NB4 (cell line): ENCODE results near the gene ARL16.

ENCODE experiments used
- DNase-seq: peaks from one replicate; pipeline ENCODE4 v3.0.0; 2010; ENCODE audit warnings: low read depth
- H3K4me3 ChIP-seq: one replicate; pipeline ENCODE4 v1.5.1; 2011; ENCODE audit warnings: mild to moderate bottlenecking, low read depth, low read length, moderate library complexity
- MYC ChIP-seq: IDR thresholded peaks from 2 replicates; pipeline ENCODE4 v1.6.1; 2011; ENCODE audit warnings: low read depth, low read length
- POLR2A ChIP-seq: IDR thresholded peaks from 2 replicates; pipeline ENCODE4 v1.6.1; 2011; ENCODE audit warnings: mild to moderate bottlenecking; ENCODE audit not compliant: insufficient read length; ENCODE audit errors: extremely low read depth
- TF ChIP-seq, protein P1 (sequence below): IDR thresholded peaks from 2 replicates; pipeline ENCODE4 v1.6.1; 2011; ENCODE audit warnings: low read depth, low read length
- TF ChIP-seq, protein P2 (sequence below): IDR thresholded peaks from one replicate; pipeline ENCODE4 v1.5.1; 2012; ENCODE audit warnings: low read depth, low read length

ARL16 gene

DNA sequence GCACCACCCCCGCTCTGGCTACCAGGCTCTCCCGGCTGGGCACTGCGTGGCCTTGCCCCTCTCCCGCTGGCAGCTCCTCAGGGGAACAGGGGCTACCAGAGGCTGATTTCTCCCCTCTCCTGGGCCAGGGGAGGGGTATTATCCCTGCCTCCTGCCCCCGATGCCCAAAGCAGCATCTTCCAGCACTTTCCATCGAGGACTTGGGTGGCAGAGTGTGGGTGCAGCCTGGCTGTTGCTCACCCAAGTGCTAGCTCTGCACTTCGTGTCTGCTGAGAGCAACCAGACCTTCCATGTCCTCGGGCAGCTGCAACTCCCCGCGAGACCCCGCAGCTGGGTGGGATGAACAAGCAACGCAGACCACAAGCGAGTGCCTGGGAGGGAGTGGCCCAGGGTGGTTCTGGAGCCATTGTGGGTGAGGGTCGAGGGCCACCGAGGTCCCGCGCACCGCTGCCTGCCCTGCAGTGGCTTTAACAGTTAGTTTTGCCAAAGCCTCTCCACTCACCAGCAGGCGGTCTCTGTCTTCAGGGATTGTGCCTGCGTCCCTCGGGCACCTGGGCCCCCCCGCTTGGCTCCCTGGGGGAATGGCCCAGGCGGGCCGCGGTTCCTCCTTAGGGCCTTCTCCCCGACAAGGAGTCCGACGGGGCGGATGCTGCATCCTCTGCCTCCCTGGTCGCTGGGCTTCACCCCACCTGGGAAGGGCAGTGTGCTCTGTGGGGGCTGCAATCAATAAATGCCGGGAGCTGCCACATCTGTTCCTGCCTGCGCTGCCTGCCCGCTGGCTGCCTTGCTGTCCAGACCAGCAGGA, 36.9 kb upstream of the ARL16 start:
- H3K4me3 ChIP-seq, result no peak overlapping the region
- TF ChIP-seq POLR2A (no peak), MYC (no peak)
- TF ChIP-seq, protein P1, sequence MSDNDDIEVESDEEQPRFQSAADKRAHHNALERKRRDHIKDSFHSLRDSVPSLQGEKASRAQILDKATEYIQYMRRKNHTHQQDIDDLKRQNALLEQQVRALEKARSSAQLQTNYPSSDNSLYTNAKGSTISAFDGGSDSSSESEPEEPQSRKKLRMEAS, result no peak
- TF ChIP-seq, protein P2, sequence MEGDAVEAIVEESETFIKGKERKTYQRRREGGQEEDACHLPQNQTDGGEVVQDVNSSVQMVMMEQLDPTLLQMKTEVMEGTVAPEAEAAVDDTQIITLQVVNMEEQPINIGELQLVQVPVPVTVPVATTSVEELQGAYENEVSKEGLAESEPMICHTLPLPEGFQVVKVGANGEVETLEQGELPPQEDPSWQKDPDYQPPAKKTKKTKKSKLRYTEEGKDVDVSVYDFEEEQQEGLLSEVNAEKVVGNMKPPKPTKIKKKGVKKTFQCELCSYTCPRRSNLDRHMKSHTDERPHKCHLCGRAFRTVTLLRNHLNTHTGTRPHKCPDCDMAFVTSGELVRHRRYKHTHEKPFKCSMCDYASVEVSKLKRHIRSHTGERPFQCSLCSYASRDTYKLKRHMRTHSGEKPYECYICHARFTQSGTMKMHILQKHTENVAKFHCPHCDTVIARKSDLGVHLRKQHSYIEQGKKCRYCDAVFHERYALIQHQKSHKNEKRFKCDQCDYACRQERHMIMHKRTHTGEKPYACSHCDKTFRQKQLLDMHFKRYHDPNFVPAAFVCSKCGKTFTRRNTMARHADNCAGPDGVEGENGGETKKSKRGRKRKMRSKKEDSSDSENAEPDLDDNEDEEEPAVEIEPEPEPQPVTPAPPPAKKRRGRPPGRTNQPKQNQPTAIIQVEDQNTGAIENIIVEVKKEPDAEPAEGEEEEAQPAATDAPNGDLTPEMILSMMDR, result no peak
- DNase-seq, result peak; percentile 49

DNA sequence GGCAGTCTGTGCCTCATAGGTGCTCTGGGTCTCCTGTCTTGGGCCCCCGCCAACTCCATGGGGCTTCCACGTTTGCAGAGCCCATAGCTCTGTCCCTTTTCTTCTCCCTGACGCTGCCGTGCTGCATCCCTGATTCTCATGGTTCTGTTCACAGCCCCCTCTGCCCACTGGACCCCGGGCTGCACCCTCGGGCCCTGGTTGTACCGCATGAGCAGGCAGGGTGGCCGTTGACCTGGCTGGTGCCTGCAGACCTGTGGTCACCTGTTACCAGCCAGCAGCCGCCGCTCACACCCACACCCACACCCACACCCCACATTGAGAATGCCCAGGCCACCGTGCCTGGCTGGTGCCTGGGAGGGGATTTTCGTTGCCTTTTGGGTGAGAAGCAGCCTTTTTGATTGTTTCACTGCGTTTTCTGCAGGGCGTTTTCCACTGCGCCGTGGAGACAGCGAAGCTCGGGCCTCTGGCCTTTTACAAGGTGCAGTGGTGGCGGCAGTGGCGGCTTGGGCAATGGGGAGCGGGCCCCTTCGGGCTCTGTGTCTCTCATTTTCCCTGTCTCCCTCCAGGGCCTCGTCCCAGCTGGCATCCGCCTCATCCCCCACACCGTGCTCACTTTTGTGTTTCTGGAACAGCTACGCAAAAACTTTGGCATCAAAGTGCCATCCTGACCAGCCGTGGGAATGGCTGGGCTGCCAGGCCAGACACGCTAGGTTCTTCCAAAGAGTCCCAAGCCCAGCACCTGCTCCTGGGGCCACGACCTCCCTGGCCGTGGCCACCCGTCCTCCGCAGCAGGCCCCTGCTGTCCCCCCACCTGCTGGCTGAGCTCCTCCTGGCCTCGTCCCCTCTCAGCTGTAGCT, 36.0 kb upstream of the ARL16 start:
- TF ChIP-seq, protein P2, result no peak
- H3K4me3 ChIP-seq, result no peak overlapping the region
- DNase-seq, result no peak

DNA sequence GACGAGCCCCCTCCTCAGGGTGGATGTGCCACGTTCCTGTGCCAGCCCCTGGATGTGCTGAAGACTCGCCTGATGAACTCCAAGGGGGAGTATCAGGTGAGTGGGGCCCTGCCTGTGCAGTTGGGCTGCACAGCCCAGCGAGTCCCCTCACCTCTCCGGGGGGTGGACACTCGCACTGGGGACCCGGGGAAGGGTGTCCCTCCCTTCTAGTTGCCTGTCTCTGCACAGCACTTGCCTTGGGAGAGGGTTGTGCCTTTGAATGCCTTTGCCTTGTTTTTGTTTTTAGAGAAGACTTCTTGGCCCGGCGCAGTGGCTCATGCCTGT, 34.1 kb upstream of the ARL16 start:
- TF ChIP-seq, protein P2, result no peak
- TF ChIP-seq POLR2A (no peak), MYC (no peak)
- TF ChIP-seq, protein P1, result no peak
- no peak for DNase-seq
- no peak overlapping the region for H3K4me3 ChIP-seq

DNA sequence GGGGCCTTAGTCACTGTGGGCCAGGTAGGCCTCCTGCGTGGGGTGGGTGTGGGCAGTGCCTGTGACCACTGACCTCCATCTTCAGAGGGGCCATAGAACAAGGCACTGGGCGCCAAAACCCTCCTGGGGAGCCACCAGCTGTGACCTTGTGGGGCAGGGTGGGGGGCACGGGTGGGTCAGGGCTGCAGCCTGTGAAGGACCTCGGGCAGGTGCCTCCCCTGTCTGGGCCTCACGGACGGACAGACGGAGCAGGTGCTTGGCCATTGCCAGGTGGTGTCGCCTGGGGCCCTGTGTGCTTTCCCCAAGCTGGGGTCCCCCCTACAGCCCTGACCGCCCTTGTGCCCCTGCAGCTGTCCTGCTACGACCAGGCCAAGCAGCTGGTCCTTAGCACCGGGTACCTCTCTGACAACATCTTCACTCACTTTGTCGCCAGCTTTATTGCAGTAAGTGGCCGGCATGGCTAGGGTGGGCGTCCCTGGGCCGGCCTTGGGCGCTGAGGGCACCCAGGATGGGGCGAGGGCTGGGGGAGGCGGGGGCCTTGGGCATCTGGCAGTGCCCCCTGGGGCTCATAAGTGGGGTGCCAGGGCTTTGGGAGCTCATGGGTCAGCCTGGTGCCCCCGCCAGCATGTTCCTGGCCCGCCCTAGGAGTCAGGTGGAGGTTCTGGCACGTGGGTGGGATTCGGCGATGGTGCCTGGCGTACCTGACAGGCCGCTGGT, 33.6 kb upstream of the ARL16 start:
- no peak for DNase-seq
- TF ChIP-seq, protein P1, result no peak
- TF ChIP-seq POLR2A (no peak), MYC (no peak)
- TF ChIP-seq, protein P2, result no peak
- H3K4me3 ChIP-seq, result no peak overlapping the region

DNA sequence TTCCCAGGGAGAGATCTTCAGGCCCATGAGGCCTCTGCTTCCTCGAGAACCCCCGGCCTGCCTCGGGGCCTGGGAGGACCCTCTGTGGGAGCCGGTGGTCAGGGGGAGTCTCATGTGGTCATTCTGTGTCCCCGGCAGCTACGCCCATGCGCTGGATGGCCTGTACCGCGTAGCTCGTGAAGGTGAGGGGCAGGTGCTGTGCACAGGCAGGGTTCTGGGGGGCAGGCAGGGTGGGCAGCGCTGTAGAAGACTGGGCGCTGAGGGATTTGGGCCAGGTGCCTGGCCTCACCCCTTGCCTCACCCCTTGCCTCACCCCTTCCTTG, 33.0 kb upstream of the ARL16 start:
- H3K4me3 ChIP-seq, result no peak overlapping the region
- DNase-seq, result no peak
- TF ChIP-seq, protein P2, result no peak
- no peak for TF ChIP-seq MYC
- TF ChIP-seq, protein P1, result no peak
- TF ChIP-seq POLR2A, result no peak
